AG04449 (cell line): ENCODE results near the gene MSL1.
"Not testable (repeated sequence)": the region's sequence is repeated elsewhere in the genome, so short reads cannot be mapped to it uniquely, and the experiment has no call there.

ENCODE experiments used
- CTCF ChIA-PET: fragments of 350-600 bp; formaldehyde crosslinking; extraction: SDS; loops from one replicate; lab custom pipeline; 2021; ENCODE audit warnings: antibody characterized with exemption; lab: Yijun Ruan, JAX
- POLR2A ChIA-PET: fragments of 400-600, 350-600 bp; formaldehyde crosslinking; extraction: SDS; loops from one replicate; lab custom pipeline; 2020; ENCODE audit warnings: antibody characterized with exemption, inconsistent platforms; lab: Yijun Ruan, JAX
- DNase-seq: peaks from one replicate; pipeline ENCODE4 v3.0.0-alpha.2; 2010; ENCODE audit warnings: low read depth, low spot score
- H3K4me3 ChIP-seq: 2 replicates; pipeline ENCODE4 v1.5.1; 2011; ENCODE audit warnings: low read depth, mild to moderate bottlenecking, control low read depth, low read length
- CTCF ChIP-seq: IDR thresholded peaks from one replicate; pipeline ENCODE4 v1.5.1; 2011; ENCODE audit warnings: mild to moderate bottlenecking, moderate library complexity, low read length, control low read depth, inconsistent platforms; ENCODE audit not compliant: insufficient read depth; ENCODE audit errors: missing control alignments

The MSL1 gene

GRCh38 chr17:40130352-40131042 lies 8.7 kb downstream of the MSL1 start:
- H3K4me3 ChIP-seq = no peak overlapping the region
- CTCF ChIA-PET = interaction anchor here (1.3 to 2.3 kb wide), 4 partner anchors 9 to 54 kb away, joined by 4 to 7 read pairs (median 6); partner anchors contain the start of gene CASC3
- TF ChIP-seq CTCF = no peak
- DNase-seq = no peak
- POLR2A ChIA-PET = interaction anchor here (1.2 kb wide), 1 partner anchor 10 kb away, joined by 3 read pairs; the partner anchor contains the start of gene CASC3

GRCh38 chr17:40134184-40134583 lies 12.4 kb downstream of the MSL1 start:
- no peak for DNase-seq
- ChIA-PET POLR2A (interaction anchor here (1.3 kb wide), 1 partner anchor 34 kb away, joined by 3 read pairs; the partner anchor contains the start of gene NR1D1), CTCF (interaction anchor here (0.8 to 3.4 kb wide), 8 partner anchors 10 to 107 kb away, joined by 3 to 23 read pairs (median 4); partner anchors contain the start of gene NR1D1)
- TF ChIP-seq CTCF = no peak
- H3K4me3 ChIP-seq = no peak overlapping the region

GRCh38 chr17:40135817-40136216 lies 14.0 kb downstream of the MSL1 start:
- CTCF ChIA-PET = interaction anchor here (1.5 to 3.4 kb wide), 2 partner anchors 11 to 56 kb away, joined by 4 to 23 read pairs; no protein-coding TSS in a partner anchor
- H3K4me3 ChIP-seq = no peak overlapping the region
- DNase-seq = no peak
- no peak for TF ChIP-seq CTCF
- POLR2A ChIA-PET = no interaction called here

- POLR2A ChIA-PET = interaction anchor here (0.8 to 2.9 kb wide), 11 partner anchors 11 to 182 kb away, joined by 3 to 18 read pairs (median 7); partner anchors contain the start of gene NR1D1
- peak overlapping the region; percentile 57 for H3K4me3 ChIP-seq
- no peak for TF ChIP-seq CTCF
- CTCF ChIA-PET = interaction anchor here (1.0 to 4.4 kb wide), 9 partner anchors 9 to 155 kb away, joined by 3 to 26 read pairs (median 6); partner anchors contain the start of gene WIPF2
- no peak for DNase-seq
These were observed 17.8 kb downstream of the MSL1 start for GRCh38 chr17:40139566-40140058.

- not testable (repeated sequence) for DNase-seq, H3K4me3 ChIP-seq
- ChIA-PET POLR2A (interaction anchor here (0.7 kb wide), 1 partner anchor 29 kb away, joined by 3 read pairs; no protein-coding TSS in a partner anchor), CTCF (interaction anchor here (0.9 to 1.5 kb wide), 3 partner anchors 10 to 32 kb away, joined by 3 to 9 read pairs (median 3); no protein-coding TSS in a partner anchor)
These were observed 21.4 kb downstream of the MSL1 start for GRCh38 chr17:40143166-40143565.

- DNase-seq = no peak
- TF ChIP-seq CTCF = no peak
- CTCF ChIA-PET = interaction anchor here (1.8 kb wide), 1 partner anchor 33 kb away, joined by 7 read pairs; no protein-coding TSS in a partner anchor
- H3K4me3 ChIP-seq = no peak overlapping the region
- POLR2A ChIA-PET = no interaction called here
These were observed 23.7 kb downstream of the MSL1 start for GRCh38 chr17:40145476-40145875.
